PC-3 (cell line): ENCODE measurements around the gene CD300LG.

Experiments used
- CTCF ChIP-seq: fragments of 300-600 bp; sonication (generic); conservative IDR thresholded peaks from 2 replicates; pipeline ENCODE4 v1.5.1; 2017; ENCODE audit warnings: antibody characterized with exemption, low read depth, mild to moderate bottlenecking, low read length
- EZH2 ChIP-seq: fragments of 300-600 bp; sonication (generic); IDR thresholded peaks from one replicate; pipeline ENCODE4 v1.6.1; 2017; ENCODE audit warnings: antibody characterized with exemption, mild to moderate bottlenecking, low read length; ENCODE audit not compliant: unreplicated experiment

- TF ChIP-seq CTCF (no peak), EZH2 (no peak)
These were observed 7.5 kb downstream of the CD300LG start for GRCh38 chr17:43854498-43854897.
